ENCODE results near the gene ERC1.
A peak's percentile ranks its signal among the peaks of the same experiment; 100 is the strongest.
"Not testable (repeated sequence)": the region's sequence is repeated elsewhere in the genome, so short reads cannot be mapped to it uniquely, and the experiment has no call there.

Gene ERC1

GRCh38 chr12:1162081-1162760 lies 171.2 kb downstream of the ERC1 start:
- no peak for DNase-seq
- in situ Hi-C loops (cut with MboI; ENCODE audit: low pct_unique_long_range_greater_than_20kb, low sequenced_read_pairs): no loop called here

- no peak for DNase-seq
- in situ Hi-C loops (cut with MboI; ENCODE audit: low pct_unique_long_range_greater_than_20kb, low sequenced_read_pairs): no loop called here
These were observed 176.8 kb downstream of the ERC1 start for GRCh38 chr12:1167784-1168183.

GRCh38 chr12:1170411-1170810 lies 179.4 kb downstream of the ERC1 start:
- in situ Hi-C loops (cut with MboI; ENCODE audit: low pct_unique_long_range_greater_than_20kb, low sequenced_read_pairs): no loop called here
- DNase-seq: no peak

- in situ Hi-C loops (cut with MboI; ENCODE audit: low pct_unique_long_range_greater_than_20kb, low sequenced_read_pairs): no loop called here
- peak; percentile 54 for DNase-seq
These were observed 180.8 kb downstream of the ERC1 start for GRCh38 chr12:1171657-1172408.

GRCh38 chr12:1173781-1174617 lies 183.0 kb downstream of the ERC1 start:
- no peak for DNase-seq
- in situ Hi-C loops (cut with MboI; ENCODE audit: low pct_unique_long_range_greater_than_20kb, low sequenced_read_pairs): no loop called here

- in situ Hi-C loops (cut with MboI; ENCODE audit: low pct_unique_long_range_greater_than_20kb, low sequenced_read_pairs): no loop called here
- no peak for DNase-seq
These were observed 183.6 kb downstream of the ERC1 start for GRCh38 chr12:1174659-1175058.

GRCh38 chr12:1176191-1176590 lies 185.2 kb downstream of the ERC1 start:
- in situ Hi-C loops (cut with MboI; ENCODE audit: low pct_unique_long_range_greater_than_20kb, low sequenced_read_pairs): no loop called here
- DNase-seq: no peak

GRCh38 chr12:1179128-1179527 lies 188.1 kb downstream of the ERC1 start:
- in situ Hi-C loops (cut with MboI; ENCODE audit: low pct_unique_long_range_greater_than_20kb, low sequenced_read_pairs): no loop called here
- DNase-seq: no peak

GRCh38 chr12:1182069-1182468 lies 191.0 kb downstream of the ERC1 start:
- in situ Hi-C loops (cut with MboI; ENCODE audit: low pct_unique_long_range_greater_than_20kb, low sequenced_read_pairs): no loop called here
- no peak for DNase-seq

GRCh38 chr12:1184402-1184801 lies 193.4 kb downstream of the ERC1 start:
- in situ Hi-C loops (cut with MboI; ENCODE audit: low pct_unique_long_range_greater_than_20kb, low sequenced_read_pairs): no loop called here
- DNase-seq: no peak

GRCh38 chr12:1185460-1186182 lies 194.6 kb downstream of the ERC1 start:
- in situ Hi-C loops (cut with MboI; ENCODE audit: low pct_unique_long_range_greater_than_20kb, low sequenced_read_pairs): no loop called here
- DNase-seq: no peak

- in situ Hi-C loops (cut with MboI; ENCODE audit: low pct_unique_long_range_greater_than_20kb, low sequenced_read_pairs): no loop called here
- no peak for DNase-seq
These were observed 195.3 kb downstream of the ERC1 start for GRCh38 chr12:1186298-1186697.

GRCh38 chr12:1188016-1188415 lies 197.0 kb downstream of the ERC1 start:
- in situ Hi-C loops (cut with MboI; ENCODE audit: low pct_unique_long_range_greater_than_20kb, low sequenced_read_pairs): no loop called here
- peak; percentile 67 for DNase-seq

GRCh38 chr12:1189163-1189562 lies 198.1 kb downstream of the ERC1 start:
- DNase-seq: no peak
- in situ Hi-C loops (cut with MboI; ENCODE audit: low pct_unique_long_range_greater_than_20kb, low sequenced_read_pairs): no loop called here

GRCh38 chr12:1195513-1195912 lies 204.5 kb downstream of the ERC1 start:
- in situ Hi-C loops (cut with MboI; ENCODE audit: low pct_unique_long_range_greater_than_20kb, low sequenced_read_pairs): no loop called here
- DNase-seq: no peak

- in situ Hi-C loops (cut with MboI; ENCODE audit: low pct_unique_long_range_greater_than_20kb, low sequenced_read_pairs): no loop called here
- no peak for DNase-seq
These were observed 206.4 kb downstream of the ERC1 start for GRCh38 chr12:1197264-1198018.

GRCh38 chr12:1198854-1199253 lies 207.8 kb downstream of the ERC1 start:
- in situ Hi-C loops (cut with MboI; ENCODE audit: low pct_unique_long_range_greater_than_20kb, low sequenced_read_pairs); DNase-seq: not testable (repeated sequence)

GRCh38 chr12:1199700-1200099 lies 208.7 kb downstream of the ERC1 start:
- in situ Hi-C loops (cut with MboI; ENCODE audit: low pct_unique_long_range_greater_than_20kb, low sequenced_read_pairs): no loop called here
- no peak for DNase-seq

- in situ Hi-C loops (cut with MboI; ENCODE audit: low pct_unique_long_range_greater_than_20kb, low sequenced_read_pairs): no loop called here
- DNase-seq: no peak
These were observed 210.0 kb downstream of the ERC1 start for GRCh38 chr12:1201030-1201429.

Data from KBM-7 (cell line).